ENCODE results near the gene ZFAND6. TPM values are rescaled to one million over a fixed set of nuclear protein-coding genes. Genes with fewer than 3 reads are reported as not detected.
"Not testable (repeated sequence)": the region's sequence is repeated elsewhere in the genome, so short reads cannot be mapped to it uniquely, and the experiment has no call there.

The ZFAND6 gene
- total RNA-seq, 1 donor from 2014 or later: 76.7 TPM

- DNase-seq (no peak), ATAC-seq (peak; percentile 75 to 80)
- Histone ChIP-seq H3K4me1 (no peaks in the 10 kb centered on the region), H3K36me3 (no peaks in the 10 kb centered on the region), H3K9me3 (no peaks in the 10 kb centered on the region), H3K27me3 (ENCODE audit: low read depth) (no peaks in the 10 kb centered on the region), H3K27ac (no peak overlapping the region), H3K4me3 (no peak overlapping the region)
- no peak for TF ChIP-seq CTCF (IDR thresholded peaks at IDR 0.05)
- intact Hi-C loops (cut with DNase I): no loop called here
Measured at GRCh38 chr15:80041494-80042253, 17.8 kb upstream of the ZFAND6 start.

DNA sequence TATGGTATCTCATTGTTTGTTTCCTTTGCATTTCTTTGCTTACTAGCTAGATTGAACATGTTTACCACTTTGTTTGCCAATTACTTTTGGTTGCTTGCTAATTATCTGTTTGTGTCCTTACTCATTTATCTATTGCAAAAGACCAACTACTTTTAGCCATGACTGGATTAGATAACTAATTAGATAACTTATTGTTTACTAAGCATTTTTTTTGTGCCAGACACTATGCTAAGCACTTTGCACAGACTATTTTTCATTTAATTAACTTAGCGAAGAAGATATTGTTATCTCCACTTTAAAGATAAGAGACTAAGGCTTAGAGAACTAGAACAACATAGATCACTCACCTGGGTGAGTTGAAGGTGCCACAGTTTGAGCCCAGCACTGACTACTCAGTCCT is 16.9 kb upstream of the ZFAND6 start:
- H3K4me1 ChIP-seq: no peaks in the 10 kb centered on the region
- no peaks in the 10 kb centered on the region for H3K9me3 ChIP-seq
- no peak overlapping the region for H3K4me3 ChIP-seq
- ATAC-seq (no peak), DNase-seq (no peak)
- H3K36me3 ChIP-seq: no peaks in the 10 kb centered on the region
- no peak for TF ChIP-seq CTCF (IDR thresholded peaks at IDR 0.05)
- H3K27ac ChIP-seq: no peak overlapping the region
- intact Hi-C loops (cut with DNase I): no loop called here
- H3K27me3 ChIP-seq (ENCODE audit: low read depth): no peaks in the 10 kb centered on the region

DNA sequence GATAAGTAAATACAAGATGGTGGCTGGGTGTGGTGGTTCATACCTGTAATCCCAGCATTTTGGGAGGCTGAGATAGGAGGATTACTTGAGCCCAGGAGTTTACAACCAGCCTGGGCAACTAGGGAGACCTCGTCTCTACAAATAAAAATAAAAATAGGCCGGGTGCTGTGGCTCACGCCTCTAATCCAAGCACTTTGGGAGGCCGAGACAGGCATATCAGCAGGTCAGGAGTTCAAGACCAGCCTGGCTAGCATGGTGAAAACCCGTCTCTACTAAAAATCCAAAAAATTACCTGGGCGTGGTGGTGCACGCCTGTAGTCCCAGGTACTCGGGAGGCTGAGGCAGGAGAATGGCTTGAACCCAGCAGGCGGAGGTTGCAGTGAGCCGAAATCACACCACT is 14.3 kb upstream of the ZFAND6 start:
- H3K27me3 ChIP-seq (ENCODE audit: low read depth); intact Hi-C loops (cut with DNase I); H3K4me3 ChIP-seq; DNase-seq; ATAC-seq; H3K4me1 ChIP-seq; H3K36me3 ChIP-seq; H3K27ac ChIP-seq; H3K9me3 ChIP-seq: not testable (repeated sequence)

DNA sequence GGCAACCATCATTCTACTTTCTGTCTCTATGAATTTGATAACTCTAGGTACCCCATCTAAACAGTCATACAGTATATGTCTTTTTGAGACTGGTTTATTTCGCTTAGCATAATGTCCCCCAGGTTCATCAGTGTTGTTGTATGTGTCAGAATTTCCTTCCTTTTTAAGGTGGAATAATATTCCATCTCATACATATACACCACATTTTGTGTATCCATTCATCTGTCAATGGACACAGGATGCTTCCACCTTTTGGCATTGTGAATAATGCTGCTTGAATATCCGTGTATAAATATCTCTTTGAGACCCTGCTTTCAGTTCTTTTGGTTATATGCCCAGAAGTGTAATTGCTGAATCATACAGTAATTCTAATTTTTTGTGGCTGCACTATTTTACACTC is 10.4 kb upstream of the ZFAND6 start:
- no peak for DNase-seq
- ATAC-seq: no peak
- Histone ChIP-seq H3K36me3 (no peaks in the 10 kb centered on the region), H3K9me3 (no peaks in the 10 kb centered on the region), H3K4me3 (no peak overlapping the region), H3K27me3 (ENCODE audit: low read depth) (no peaks in the 10 kb centered on the region), H3K4me1 (no peaks in the 10 kb centered on the region), H3K27ac (no peak overlapping the region)
- intact Hi-C loops (cut with DNase I): no loop called here
- TF ChIP-seq CTCF (IDR thresholded peaks at IDR 0.05): no peak

DNA sequence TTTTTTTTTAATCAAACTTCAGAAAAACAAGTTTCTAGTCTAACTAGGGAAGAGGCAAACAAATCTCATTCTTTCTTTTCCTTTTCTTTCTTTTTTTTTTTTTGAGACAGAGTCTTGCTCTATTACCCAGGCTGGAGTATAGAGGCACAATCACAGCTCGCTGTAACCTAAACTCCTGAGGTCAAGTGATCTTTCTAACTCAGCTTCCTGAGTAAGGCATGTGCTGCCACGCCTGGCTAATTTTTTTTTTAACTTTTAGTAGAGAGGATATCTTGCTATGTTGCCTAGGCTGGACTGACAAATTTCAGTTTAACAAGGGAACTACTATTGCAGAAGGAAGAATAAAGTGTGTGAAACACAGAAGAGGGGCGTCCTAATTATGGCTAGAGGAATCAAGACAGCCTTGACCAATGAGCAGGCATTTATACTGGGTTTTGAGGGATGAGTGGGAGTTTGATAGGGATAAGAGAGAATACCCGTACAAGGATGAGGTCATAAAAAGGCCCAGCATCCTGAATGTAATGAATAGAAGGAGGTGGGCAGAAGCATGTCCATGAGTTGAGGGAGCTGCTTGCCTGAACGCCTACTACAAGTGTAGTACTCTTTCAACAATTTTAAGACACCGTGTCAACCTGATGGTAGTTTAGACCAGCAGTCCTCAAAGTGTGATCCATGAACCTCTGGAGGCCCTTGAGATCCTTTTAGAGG is 6.7 kb upstream of the ZFAND6 start:
- Histone ChIP-seq H3K27me3 (ENCODE audit: low read depth) (no peaks in the 10 kb centered on the region), H3K36me3 (no peaks in the 10 kb centered on the region), H3K4me1 (no peaks in the 10 kb centered on the region), H3K4me3 (no peak overlapping the region), H3K27ac (no peak overlapping the region), H3K9me3 (no peaks in the 10 kb centered on the region)
- TF ChIP-seq CTCF (IDR thresholded peaks at IDR 0.05): no peak
- intact Hi-C loops (cut with DNase I): no loop called here
- no peak for ATAC-seq
- no peak for DNase-seq

- intact Hi-C loops (cut with DNase I): no loop called here
- ATAC-seq (no peak), DNase-seq (no peak)
- Histone ChIP-seq H3K36me3 (no peaks in the 10 kb centered on the region), H3K9me3 (no peaks in the 10 kb centered on the region), H3K27me3 (ENCODE audit: low read depth) (no peaks in the 10 kb centered on the region), H3K27ac (no peak overlapping the region), H3K4me1 (peaks cover 10% of the 10 kb centered on the region), H3K4me3 (no peak overlapping the region)
- no peak for TF ChIP-seq CTCF (IDR thresholded peaks at IDR 0.05)
Measured at GRCh38 chr15:80055933-80056332, 3.5 kb upstream of the ZFAND6 start.

All from lower lobe of right lung (tissue), 2 donors.